ENCODE results near the gene NFASC.

NFASC gene

GRCh38 chr1:204859861-204860267 is 10.8 kb upstream of the NFASC start:
- peak; percentile 11 for DNase-seq (ENCODE audit: low read depth)

- no peak for DNase-seq (ENCODE audit: low read depth)
These were observed 7.6 kb upstream of the NFASC start for GRCh38 chr1:204863024-204863423.

GRCh38 chr1:204863730-204864129 is 6.9 kb upstream of the NFASC start:
- no peak for DNase-seq (ENCODE audit: low read depth)

DNA sequence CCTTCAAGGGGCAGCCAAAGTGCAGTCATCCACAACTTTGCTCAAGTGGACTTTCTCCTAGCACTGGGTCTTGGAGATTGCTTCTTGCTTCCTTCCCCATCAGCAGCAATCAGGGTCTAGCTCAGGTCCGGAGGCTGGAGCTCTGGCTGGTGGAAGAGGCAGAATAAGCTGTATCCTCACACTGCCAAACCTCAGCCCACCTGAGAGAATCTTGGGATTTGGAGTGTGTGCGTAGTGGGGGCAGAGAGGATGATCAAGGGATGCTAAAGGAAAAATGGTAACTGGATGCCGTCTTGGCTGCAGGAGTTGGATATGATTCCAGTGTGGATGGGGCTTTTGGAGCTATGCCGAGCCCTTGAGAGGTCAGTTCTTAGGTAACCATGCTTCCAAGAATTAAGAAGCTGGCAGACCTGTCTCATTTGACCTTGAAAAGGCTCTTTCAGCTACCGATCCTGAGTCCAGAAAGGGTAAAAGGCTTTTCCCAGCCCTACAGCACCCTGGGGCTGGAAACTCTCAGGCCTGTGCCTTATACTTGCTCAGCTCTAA is 4.5 kb upstream of the NFASC start:
- no peak for DNase-seq (ENCODE audit: low read depth)

DNA sequence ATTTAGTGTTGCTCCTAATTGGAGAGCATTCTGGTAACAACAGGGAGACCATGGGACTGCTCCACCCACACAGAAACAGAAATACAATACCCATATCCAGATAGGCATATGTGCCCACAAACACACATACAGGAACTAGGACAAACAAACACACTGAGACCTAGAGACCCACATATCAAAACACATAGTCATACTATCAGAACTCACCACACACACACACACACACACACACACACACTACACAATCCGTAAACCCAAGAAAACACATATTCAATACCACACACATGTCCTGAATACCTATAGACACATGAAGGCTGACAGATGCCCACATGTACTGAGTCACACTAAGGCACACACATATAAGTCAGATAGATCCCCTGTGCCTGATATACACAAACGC is 3.5 kb upstream of the NFASC start:
- DNase-seq (ENCODE audit: low read depth): no peak

DNA sequence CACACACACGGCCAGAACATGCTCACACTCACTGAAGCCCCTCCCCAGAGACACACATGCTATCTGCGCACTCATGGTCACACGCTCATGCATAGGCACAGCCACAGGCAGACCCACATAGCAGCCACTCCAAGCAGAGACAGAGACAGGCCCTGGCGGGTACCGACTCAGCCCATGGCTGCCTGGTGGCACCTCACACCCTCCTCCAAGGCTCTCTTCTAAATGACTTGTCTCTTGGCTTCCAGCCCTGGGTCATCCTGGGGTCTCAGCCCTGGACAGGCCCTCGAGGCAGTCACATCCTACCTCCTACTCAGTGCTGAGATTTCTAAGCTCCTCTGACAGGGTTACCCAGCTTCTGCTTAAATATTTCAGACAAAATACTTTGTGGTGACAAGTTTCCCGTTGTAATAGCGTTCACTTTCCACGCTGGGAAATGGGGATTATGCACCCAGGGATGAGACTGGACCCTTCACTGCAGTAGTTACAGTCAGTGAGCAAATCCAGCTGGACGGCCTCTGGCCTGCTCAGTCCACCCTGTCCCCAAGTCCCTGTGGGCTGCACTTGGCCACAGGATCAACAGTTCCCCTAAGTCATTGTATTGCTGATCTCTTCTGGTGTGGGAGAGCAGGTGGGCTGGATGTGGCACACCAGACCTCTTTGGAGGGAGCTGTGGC is 2.9 kb upstream of the NFASC start:
- DNase-seq (ENCODE audit: low read depth): no peak

- DNase-seq (ENCODE audit: low read depth): no peak
These were observed 2.3 kb upstream of the NFASC start for GRCh38 chr1:204868340-204868700.

GRCh38 chr1:204869097-204869496 is 1.6 kb upstream of the NFASC start:
- no peak for DNase-seq (ENCODE audit: low read depth)

- DNase-seq (ENCODE audit: low read depth): no peak
These were observed 859 bp downstream of the NFASC start for GRCh38 chr1:204871405-204872037.

DNA sequence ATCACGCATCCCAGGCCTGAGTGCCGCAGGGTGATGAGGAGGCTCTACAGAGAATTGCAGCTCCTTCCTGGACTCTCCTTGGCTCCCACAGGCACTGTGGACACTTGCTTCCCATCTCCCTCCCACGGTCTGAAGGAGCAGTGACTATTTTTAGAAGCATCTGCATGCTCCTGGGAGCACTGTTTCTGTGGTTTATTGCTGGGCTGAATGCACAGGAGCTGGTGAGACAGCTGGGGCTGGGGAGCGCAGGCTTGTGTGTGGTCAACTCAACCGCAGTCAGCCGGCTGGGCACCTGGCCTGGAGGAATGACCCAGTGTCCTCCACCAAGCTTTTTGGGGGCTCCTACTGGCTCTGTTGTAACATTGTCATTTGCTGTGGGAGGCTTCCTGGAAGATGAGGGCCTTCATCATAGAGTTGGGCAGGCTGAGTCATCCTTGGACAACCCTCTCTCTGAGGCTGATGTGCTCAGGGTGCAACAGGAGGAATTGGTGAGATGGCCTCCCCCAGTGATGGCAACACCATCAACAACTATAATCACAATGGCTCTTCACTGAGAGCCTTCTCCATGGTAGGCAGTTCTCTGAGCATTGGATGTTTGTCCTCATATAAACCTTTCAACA is 1.7 kb downstream of the NFASC start:
- DNase-seq (ENCODE audit: low read depth): no peak

DNA sequence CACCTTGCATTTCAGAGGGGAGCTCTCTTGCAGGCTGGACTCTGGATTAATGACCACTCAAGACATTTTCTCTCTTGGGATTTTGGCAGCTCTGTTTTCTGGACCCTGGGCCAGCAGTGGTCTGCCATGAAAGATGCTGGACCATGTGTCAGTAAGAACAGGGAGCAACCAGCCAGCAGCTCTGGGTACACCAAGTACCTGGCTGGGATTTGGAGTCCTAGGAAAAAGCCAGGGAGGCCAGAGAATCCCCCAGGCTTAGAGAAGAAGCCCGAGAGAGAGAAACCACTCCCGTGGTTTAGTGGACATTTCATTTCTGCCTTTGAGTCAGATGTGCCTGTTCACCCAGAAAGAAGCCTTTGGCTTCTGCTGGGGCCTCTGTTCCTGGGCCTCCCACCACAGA is 2.5 kb downstream of the NFASC start:
- DNase-seq (ENCODE audit: low read depth): no peak

- DNase-seq (ENCODE audit: low read depth): no peak
These were observed 3.1 kb downstream of the NFASC start for GRCh38 chr1:204873714-204874113.

DNA sequence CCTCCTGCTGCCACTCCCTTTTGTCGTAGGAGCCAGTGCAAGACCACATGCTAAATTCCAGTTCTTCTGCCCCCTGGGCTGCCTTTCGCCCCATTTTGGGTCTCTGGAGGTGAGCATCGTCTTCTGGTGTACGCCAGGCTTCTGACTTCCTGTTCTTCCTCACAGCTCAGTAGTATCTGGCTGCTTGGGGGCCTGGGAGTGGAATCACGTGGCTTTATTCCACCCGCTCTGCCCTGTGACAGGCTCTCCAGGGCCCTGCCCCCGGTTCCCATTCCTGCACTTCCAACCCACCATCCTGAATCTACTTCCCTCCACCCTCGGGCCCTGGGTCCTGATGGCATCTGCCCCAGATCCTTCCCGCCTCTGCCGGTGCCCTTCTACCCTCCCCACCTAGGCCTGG is 3.6 kb downstream of the NFASC start:
- no peak for DNase-seq (ENCODE audit: low read depth)

DNA sequence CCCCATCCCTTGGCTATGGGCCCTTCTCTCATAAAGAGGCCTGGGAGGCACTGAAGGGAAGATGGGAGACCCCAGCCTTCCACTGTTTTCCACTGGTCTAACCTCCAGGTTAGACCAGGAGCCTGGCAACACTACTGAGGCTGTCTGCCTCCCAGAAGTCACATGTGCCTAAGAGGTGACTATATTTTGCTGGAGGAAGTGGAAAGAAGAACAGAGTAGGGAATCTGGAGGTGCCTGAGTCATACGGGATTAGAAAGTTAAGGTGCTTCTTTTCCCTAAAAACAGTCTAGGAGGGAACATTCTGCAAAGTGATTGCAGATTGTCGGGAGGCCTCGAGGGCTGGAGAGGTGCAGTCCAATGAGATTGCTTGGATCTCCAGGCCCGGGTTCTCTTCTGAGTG is 4.6 kb downstream of the NFASC start:
- no peak for DNase-seq (ENCODE audit: low read depth)

GRCh38 chr1:204878621-204879234 is 8.1 kb downstream of the NFASC start:
- no peak for DNase-seq (ENCODE audit: low read depth)

- DNase-seq (ENCODE audit: low read depth): no peak
These were observed 8.7 kb downstream of the NFASC start for GRCh38 chr1:204879351-204879750.

GRCh38 chr1:204880906-204881305 is 10.2 kb downstream of the NFASC start:
- no peak for DNase-seq (ENCODE audit: low read depth)

DNA sequence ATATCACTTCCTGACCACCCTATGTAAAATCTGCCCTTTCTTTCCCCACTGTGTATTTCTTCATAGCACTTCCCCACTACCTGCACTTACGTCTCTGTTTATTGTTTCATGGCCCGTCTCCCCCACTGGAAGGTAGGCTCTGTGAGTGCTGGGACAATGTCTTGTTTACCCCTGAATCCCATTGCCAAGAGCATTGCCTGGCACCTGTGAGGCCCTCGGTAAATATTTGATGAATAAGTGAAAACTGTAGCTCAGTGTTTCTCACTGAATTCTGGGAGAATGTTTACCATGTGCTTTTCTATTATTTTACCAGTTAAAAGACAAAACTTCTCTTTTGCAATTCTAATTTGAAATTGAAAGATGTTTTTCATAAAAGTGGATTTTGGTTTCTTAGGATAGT is 11.8 kb downstream of the NFASC start:
- DNase-seq (ENCODE audit: low read depth): no peak

DNA sequence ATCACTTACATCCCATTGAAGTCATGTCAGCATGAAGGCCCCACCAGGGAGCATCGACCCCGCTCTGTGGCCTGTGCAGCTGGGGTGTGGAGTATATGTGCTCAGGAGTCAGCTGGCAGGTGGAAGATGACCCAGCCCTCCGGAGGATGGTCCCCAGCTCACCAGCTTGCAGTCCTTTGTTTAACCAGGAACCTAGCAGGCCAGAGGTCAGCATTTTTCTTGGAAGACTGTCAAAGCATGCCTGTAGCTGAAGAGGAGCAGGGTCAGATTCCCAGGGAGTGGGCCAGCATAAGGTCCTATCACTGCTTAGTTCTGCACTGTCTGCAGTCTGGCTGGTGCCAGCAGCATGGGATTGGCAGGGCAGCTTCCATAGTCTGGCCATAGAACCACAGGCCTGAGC is 12.7 kb downstream of the NFASC start:
- no peak for DNase-seq (ENCODE audit: low read depth)

DNA sequence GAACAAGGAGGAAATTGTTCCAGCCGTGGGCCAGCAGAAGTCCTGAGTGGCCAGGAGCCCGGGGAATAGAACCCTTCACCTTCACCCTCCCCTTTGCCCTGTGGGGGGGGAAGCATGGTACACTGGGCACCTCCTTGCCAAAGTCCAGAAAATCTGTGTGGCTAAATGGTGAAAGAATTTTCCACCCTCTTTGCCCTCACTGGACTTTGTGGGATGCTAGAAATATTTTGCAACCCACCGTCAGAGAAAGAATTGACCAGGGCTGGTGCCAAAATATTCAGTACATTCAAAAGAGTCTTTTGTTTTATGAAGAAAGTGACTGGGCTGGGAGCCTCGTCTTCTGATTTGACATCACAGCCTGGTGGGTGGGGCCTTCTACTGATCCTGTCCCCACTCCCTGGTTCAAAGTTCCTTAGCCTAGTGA is 14.6 kb downstream of the NFASC start:
- DNase-seq (ENCODE audit: low read depth): no peak

- DNase-seq (ENCODE audit: low read depth): peak; percentile 2
These were observed 15.1 kb downstream of the NFASC start for GRCh38 chr1:204885790-204886189.

DNA sequence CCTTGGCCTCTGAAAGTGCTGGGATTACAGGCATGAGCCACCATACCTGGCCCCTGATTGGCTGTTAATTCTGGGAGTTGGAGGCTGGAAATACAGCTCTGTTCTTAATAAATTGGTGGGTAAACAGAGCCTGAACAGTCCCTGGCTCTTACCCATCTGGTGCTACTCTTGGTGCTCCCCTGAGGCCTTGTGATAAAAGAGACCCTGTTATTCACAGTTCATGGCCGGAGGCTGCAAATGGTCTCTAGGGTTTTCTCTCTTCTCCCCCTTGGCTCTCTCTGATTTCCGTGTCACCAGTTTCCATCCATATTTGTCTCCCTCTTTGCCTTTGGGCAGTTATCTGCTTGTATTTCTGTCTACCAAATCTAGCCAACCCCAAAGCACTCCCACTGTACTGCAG is 17.2 kb downstream of the NFASC start:
- no peak for DNase-seq (ENCODE audit: low read depth)

DNA sequence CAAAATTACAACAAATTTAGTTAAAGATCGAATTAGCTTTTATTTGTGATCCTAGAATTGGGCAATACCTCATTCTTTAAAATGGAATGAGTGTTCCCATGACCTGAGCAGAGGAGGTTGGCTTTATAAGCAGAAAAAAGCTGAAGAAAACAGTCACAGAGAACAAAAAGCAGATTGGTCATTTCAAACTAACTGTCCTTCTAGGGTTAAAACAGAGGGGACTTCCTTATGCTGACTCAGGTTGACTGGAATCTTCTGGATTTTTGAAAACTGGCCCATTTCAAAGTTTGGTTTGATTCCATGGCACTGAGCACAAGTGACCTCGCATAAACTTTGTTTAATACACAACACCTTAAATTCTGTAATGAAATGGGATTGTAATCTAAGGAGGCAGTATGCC is 17.6 kb downstream of the NFASC start:
- no peak for DNase-seq (ENCODE audit: low read depth)

Data from amniotic epithelial cell (primary cell).